HG02588 (cell line): ENCODE data around the gene RLN1.
A peak's percentile ranks its signal among the peaks of the same experiment; 100 is the strongest.
"Not testable (repeated sequence)": the region's sequence is repeated elsewhere in the genome, so short reads cannot be mapped to it uniquely, and the experiment has no call there.

ENCODE experiments used
- ATAC-seq: cut with Tn5 transposase; IDR thresholded peaks from one replicate; pipeline ENCODE4 v1.9.1; 2021; ENCODE audit warnings: mild to moderate bottlenecking, moderate library complexity; ENCODE audit not compliant: unreplicated experiment

The RLN1 gene

DNA sequence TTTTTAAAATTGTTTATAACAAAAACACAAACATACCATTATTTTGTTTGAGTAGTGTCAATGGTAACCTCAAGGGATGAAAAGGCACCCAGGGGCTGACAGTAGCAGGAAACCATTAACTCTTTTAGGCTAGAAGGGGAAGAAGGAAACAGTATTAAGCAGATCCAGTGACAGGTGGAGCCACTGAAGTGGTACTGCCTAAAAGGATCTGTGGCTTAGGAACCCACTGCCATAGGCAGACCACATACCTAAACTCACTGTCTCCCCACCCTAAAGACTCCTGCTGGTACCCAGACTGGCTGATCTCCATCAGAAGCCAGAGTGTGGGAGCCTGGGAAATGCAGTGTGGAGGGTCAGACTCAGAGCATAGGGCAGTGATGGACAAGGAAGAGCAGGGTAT, 13.5 kb downstream of the RLN1 start:
- ATAC-seq, result no peak

DNA sequence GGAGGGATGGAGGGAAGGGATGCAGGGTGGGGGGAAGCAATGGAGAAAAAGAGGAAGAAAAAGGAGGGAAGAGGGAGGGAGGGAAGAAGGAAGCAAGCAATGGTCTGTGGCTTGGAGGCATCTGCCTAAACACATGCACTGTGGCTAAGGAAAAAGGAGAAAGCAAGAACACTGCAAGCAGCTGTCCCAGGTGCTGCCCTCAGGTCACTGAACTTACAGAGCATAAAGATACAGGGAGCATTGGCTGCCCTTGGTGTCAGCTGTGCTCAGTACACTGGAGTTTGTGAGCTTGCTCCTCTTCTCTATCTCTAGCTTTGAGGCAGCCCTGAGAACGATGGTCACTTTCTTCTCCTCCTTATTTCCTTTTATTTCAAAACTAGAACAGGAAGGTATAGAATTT, 18.1 kb downstream of the RLN1 start:
- not testable (repeated sequence) for ATAC-seq

- no peak for ATAC-seq
These were observed 18.6 kb downstream of the RLN1 start for GRCh38 chr9:5321058-5321457.

- not testable (repeated sequence) for ATAC-seq
These were observed 23.3 kb downstream of the RLN1 start for GRCh38 chr9:5316406-5316805.

DNA sequence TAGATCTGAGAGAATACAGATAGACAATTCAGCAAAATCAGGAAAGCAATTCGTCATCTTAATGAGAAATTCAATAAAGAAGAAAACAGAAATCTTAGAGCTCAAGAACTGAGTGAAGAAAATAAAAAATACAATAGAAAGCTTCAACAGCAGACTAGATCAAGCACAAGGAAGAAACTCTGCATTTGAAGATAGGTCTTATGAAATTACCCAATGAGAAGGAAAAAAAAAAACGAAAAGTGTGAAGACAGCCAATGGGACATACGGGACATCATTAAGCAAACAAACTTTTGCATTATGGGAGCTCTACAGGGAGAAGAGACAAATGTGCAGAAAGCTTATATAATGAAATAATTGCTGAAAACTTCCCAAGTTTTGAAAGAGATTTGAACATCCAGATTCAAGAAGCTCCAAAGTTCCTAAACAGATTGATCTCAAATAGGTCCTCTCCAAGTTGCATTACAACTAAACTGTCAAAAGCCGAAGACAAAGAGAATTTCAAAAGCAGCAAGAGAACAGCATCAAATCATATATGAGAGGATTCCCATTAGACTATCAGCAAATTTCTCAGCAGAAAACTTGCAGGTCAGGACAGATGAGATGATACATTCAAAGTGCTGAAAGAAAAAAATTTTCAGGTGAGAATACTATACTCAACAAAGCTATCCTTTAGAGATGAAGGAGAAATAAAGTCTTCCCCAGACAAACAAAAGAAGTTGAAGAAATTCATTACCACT, 24.3 kb downstream of the RLN1 start:
- no peak for ATAC-seq

DNA sequence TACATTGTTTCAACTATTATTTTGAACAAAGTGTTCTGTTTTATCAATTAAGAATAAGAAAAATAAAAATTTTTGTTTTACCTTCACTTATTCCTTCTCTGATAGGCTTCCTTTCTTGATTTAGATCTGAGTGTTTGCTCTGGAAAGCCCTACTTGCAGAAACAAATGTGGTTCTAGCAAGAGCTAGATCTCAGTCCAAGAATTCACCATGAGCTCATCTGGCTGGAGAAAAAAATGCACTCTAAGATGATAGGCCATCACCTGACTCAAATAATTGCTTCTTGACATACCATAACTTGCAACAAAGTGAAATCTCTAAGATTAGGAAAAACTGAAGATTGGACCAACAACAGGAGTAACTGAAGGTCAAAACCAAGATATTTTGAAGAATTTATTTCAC, 28.8 kb downstream of the RLN1 start:
- no peak for ATAC-seq

DNA sequence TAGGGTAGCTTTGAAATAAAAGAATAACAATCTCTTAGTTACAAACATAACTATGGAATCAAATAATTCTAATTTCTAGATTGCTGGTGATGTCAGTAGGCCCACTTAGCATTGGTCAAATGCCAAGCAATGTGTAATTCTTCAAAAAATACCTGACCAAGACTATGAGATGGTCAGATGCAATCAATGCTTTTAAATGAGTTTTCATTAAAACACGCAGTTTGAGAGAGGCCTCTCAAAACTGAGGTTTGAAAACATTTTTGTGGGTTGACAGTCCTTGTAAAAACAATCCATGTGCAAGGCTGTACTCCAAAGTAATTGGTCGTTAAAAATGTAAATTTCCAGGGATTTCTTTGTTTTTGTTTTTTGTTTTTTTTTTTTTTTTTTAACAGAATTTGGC, 33.9 kb downstream of the RLN1 start:
- no peak for ATAC-seq

DNA sequence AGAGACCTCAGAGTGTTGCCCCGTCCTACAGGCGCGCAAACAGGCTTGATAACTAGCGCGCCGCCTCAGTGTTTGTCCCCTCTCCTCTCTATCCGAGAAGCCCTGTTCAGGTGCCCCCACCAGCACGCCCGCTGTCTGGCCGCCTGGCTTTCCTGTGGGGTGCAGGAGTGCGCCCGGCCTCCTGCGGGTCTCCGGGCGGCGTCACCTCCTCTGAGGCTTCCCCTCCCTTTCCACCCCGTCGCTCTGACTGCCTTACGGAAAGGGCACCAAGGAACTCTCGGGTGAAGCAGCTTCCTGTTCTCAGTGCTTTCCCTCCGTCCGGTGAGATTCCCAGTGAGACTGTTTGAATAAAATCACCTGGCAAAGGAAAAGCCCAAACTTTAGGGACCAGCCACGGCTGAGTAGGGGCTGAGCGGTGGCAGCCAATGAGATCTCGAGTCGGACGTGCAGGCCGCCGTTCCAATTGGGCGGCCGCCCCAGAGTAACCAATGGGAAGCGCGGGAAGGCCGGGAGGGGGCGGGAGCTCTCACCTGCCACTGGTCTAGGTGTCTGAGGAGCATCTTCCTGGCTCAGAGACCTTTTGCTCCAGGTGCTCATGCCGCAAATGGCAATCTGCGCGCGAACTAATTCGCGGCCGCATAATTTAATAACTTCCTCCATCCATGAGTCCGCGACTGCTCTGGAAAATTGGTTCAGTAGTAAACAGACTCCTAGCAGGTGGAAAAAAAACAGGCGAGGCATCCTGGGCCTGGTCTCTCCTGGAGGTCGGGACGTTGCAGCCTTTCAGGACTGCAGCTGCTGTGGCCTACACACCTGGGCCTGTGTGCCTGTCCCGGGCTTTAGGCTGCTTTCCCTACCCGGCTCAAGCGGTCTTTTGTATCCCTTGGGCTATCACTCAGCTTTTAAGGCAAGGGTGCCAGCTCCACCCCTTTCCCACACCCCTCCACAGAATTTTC, 35.6 kb downstream of the RLN1 start, which contains the start of gene RLN2:
TSS of gene RLN2 (minus strand) at position 877 of the 956 bp plus-strand sequence. CDS start at position 741, 136 bp downstream.
- ATAC-seq, result peak; percentile 99

- ATAC-seq, result no peak
These were observed 38.1 kb downstream of the RLN1 start for GRCh38 chr9:5301544-5301943.

GRCh38 chr9:5292141-5292540, 47.5 kb downstream of the RLN1 start:
- ATAC-seq, result no peak

DNA sequence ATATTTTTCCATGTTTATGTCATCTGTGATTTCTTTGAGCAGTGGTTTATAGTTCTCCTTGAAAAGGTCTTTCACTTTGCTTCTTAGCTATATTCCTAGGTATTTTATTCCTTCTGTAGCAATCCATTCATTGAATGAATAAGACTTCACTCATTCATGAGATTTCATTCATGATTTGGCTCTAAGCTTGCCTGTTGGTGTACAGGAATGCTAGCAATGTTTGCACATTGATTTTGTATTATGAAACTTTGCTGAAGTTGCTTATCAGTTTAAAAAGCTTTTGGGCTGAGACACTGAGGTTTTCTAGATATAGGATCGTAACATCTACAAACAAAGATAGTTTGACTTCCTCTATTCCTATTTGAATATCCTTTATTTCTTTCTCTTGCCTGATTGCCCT, 51.1 kb downstream of the RLN1 start:
- ATAC-seq, result no peak

- ATAC-seq, result no peak
These were observed 53.4 kb downstream of the RLN1 start for GRCh38 chr9:5286262-5286661.
